A204.1 (cell line): Measurements from ENCODE around the gene FCAMR.

Experiments
- FAIRE-seq: peaks from 2 replicates; lab custom pipeline; 2012; peaks lifted over from hg19 to GRCh38; lab: Jason Lieb, UNC

Gene FCAMR

DNA sequence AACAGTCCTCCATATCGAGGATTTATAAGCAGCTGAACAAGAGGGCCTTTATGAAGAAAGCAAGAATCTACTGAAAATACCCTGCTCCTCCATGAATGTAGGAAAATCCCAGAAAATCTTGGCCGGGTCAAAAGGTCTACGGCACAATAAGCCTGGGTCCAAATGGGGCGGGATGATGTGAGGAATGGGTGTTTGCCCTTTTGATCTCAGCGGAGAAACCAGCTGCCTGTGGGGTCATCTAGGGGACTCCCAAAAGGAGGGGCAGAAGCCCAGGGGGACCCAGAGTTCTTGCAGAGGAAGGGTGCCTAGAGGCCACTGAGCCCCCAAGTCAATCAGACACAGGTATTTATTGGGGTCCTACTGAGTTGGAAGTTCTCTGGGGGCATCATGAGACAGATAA, 12.6 kb downstream of the FCAMR start:
- FAIRE-seq = no peak

DNA sequence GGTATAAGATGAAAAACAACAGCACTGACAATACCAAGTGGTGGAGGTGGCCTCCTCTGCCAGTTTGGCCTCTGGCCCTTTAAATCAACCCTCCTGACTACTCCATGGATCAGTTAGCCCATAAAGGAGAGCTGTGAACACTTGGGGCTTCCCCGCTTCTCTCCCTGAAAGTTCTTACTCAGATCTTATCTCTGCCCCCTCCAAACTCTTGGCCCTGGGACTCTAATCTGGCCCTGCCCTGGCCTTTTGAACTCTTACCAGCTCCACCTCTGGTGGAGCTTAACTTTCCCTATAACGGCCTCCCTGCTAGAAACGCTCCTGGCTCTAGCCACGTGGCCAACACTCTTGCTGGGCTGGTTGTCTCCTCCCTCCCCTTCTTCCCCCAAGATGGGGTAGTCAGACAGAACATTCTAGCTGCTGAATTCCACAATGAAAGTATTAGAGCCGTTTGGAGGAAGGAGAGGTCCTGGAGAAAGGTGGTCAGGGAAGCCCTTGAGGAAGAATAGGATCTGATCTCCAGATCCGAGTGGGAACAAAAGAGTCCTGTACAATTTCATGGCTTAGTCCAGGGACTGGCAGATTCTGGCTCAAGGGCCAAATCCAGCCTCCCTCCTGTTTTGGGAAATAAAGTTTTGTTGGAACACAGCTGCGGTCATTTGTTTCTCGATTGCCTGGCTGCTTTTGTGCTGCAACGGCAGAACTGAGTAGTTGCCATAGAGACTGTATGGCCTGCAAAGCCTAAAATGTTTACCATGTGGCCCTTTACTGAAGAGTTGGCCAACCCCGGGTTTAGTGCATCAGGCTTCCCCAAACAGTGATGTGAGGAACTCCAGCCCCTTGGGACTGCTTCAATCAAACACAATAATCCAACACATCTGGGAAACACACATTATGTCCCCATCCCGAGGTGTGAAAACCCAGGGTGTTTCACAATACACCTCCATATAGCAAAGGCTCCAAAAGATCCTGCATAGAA, 14.5 kb downstream of the FCAMR start:
- FAIRE-seq = no peak

- no peak for FAIRE-seq
These were observed 15.6 kb downstream of the FCAMR start for GRCh38 chr1:206954459-206955342.

- FAIRE-seq = no peak
These were observed 16.6 kb downstream of the FCAMR start for GRCh38 chr1:206953626-206954025.

- FAIRE-seq = no peak
These were observed 17.1 kb downstream of the FCAMR start for GRCh38 chr1:206953126-206953525.

DNA sequence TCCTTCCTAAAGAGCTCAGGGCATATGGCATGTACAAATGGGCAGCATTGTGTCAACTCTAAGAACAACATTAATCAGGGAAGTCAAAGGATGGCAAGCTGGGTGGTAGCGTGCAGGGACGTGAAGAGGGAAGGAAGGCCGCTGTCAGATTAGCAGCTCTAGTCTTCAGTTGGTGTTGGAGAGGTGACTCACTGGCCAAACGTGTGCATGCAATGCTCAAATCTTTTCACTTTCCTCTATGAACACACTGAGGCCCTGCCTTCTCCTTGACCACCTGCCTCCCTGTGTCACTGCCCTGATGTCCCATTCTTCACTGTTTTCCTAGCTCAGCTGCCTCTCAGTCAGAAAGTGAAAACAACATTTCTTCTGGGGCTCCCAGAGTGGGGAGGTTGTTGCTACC, 18.1 kb downstream of the FCAMR start:
- FAIRE-seq = no peak

DNA sequence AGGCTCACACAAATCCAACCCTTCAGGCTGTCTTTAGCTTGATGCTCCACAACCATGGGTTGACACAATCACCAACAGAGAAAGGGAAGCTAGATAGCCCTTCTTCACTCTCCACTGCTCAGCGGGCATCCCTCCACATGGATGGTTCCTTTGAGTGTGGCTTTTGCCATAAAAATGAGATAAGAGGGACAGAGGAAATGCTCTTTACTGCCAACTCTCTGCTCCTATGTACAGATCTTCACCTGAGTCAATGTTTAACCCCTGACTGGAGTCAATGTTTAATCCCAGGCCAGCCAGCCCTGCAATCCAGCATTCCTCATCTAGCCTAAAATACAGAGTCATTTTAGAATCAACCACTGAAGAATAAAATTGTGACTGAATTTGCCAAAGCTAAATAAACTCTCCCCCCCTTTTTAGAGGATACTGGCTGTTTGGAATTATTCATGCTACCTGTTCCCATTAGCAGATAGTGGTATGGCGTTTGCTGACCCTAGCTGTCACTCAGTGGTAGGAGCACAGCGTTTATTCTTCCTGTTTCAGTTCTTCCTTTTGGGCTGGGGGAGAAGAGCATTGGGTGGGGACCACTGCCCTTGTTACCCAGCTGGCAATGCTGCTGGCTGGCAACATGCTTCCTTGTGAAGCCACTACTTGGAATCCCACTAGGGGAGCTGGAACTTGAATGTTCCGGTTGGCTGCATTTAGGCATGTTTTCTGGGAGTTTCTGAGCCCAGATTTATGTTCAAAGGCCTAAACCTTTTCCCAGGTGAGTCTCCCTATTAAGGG, 18.8 kb downstream of the FCAMR start:
- FAIRE-seq = no peak

DNA sequence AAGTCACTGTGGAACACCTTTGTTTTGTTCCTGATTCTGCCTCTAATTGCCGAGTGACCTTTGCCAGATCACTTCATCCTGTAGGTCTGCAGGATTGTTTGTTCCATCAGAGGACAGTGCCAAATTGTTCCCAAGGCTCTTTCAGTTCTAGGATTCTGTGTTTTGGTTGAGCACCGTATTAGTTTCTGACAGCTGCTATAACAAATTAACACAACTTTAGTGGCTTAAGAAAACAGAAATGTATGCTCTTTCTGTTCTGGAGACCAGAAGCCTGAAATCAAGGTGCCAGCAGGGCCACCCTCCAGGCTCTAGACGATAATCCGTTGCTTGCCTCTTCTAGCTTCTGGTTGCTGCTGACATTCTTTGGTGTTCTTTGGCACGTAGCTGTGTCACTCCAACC, 20.6 kb downstream of the FCAMR start:
- no peak for FAIRE-seq

DNA sequence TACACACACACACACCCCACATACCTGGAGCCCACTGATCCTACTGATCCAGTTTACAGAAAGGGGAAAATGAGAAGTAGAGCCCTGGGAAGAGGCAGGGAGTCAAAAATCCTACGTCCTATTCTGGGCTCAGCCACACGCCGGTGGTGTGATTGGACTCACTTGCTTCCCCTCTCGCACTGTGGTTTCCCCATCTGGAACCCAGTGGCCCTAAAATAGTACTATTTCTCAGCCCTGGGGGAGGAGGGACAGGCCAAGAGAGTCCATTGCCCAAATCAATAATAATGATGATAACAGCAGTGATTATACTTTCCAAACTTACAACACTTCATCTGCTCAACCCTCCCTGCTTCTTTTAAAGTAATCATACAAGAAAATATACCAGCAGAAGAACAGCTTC, 21.1 kb downstream of the FCAMR start:
- FAIRE-seq = no peak

DNA sequence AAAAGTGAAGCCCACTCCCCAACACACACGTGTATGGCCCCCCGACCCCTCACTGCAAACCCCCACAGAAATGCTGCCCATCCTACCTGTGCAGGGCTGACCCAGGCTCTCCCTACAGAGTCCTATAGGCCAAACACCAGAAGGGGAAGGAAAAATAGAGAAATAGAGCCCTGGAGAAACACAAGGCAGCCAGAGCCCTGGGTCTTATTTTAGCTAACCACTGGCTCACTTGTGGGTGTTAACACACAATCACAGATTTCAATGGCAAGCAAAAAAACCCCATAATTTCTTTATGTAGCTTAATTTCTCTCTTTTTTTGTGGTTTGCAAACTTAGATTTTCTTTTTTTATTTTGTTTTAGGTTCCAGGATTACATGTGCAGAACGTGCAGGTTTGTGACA, 23.0 kb downstream of the FCAMR start:
- no peak for FAIRE-seq

DNA sequence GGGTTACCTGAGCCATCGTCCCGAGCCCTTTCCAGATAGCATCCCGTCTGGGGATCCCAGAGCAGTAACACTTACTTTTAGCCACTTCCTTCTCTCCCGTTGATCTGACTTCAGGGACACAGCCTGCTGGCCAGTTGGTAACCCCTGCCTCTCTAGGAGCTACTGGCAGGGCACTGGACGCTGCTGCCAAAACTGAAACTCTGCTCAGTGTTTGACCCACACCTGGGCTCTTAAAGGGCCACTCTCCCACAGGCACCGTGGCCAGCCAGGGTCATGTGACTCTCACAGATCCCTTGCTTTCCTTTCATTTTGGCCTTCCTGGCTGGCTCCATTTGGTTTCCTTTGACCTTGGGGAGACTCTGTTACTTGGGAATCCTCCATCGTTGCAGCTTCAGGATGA, 24.0 kb downstream of the FCAMR start, which contains the start of gene PIGR:
PIGR (minus strand) TSS at position 206 of the 400 bp plus-strand sequence. CDS start 5,935 bp downstream, outside the sequence.
- FAIRE-seq = no peak

DNA sequence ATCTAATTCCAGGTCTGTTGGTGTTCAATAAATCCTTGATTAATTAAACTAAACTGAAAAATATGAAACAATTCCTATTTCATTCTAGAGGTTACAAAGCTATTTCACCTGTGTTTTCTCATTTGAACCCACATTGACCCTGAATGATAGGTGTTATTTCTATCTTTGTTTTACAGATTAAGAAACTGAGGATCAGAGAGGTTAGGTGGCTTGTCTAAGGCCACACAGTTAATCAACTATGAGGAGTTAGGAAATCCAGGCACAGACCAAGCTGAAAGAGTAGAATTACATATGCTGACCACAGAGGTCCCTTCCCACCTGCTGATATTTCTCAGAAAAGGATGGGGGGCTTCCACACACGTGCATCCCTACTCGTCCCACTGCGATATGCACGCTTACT, 24.5 kb downstream of the FCAMR start:
- no peak for FAIRE-seq

DNA sequence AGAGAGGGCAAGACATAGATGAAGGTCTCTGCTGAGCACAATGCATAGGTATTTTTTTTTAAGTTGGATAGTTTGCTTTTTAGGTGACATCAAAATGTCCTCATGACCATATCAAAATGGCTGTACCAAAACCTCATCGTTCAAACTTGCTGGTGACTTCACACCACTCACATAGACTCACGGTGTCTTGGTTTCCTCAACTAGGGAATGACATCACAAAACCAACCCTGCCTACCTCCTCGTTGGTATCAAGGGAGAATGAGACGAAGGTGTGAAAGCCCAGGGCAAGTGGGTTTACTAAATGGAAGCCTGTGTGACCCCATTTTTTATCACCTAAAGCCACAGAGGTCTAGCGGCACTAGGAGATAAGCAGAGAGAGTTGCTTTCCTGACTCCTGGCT, 25.6 kb downstream of the FCAMR start:
- no peak for FAIRE-seq

- no peak for FAIRE-seq
These were observed 28.4 kb downstream of the FCAMR start for GRCh38 chr1:206941766-206942418.

DNA sequence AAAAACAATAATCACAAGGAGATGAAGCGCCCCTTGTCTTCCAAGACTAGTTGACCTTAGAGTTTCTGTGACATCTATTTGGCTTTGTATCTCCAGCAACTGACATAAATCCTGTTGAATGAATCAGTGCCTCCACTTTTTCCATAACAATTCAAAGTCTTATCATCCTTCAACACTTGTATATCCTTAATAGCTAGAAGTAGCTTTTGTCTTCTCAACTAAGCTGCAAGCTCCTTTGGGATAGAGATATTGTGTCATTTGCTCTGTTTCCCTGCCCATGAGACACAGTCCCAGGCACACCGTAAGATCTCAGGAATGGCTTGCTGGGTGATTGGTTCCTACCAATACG, 29.7 kb downstream of the FCAMR start:
- FAIRE-seq = no peak

DNA sequence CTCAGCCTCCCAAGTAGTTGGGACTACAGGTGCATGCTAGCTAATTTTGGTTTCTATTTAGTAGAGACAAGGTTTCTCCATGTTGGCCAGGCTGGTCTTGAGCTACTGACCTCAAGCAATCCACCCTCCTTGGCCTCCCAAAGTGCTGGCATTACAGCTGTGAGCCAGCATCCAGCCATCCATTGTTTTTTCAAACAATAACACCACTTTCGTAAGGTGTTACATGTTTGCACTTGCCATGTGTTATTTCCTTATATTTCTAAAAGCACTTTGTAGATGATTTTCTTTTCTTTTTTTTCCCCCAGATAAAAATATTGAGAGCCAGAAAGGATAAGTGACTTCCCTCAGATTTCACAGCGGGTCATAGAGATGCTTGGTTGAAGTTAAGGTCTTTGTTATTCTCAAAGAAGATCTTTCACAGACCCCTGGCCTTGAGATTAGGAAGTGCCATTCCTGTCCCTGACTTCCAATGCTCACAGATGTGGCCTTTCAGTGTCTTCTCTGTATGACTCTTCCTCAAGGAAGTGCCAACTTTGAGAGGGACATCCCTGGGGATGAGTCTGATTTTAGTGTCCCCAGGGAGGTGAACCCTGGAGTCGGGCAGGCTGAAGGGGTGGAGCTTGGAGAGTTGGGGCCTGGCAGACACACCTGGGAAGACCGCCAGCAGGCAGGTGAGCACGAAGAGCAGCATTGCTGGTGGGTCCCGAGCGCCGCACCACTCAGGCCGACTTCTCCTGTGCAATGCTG, 30.2 kb downstream of the FCAMR start:
- no peak for FAIRE-seq

- FAIRE-seq = no peak
These were observed 31.1 kb downstream of the FCAMR start for GRCh38 chr1:206939131-206939530.

DNA sequence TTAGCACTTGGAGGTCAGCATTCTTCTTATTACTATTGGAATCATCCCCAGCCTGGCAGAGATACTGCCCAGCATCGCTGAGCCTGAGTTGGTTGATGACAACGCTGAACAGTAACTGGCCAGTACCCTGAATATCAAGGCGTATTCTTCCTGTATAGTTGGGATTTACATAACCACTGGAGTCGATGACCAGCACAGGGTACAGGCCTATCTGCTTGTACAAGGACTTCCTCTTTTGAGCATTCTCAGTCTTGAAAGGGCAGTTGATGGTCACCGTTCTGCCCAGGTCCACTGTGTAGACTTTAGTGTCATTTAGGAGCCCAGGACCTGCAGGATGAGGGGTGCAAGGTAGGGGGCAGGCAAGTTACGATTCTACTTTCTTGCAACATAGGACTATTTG, 32.8 kb downstream of the FCAMR start:
- no peak for FAIRE-seq

DNA sequence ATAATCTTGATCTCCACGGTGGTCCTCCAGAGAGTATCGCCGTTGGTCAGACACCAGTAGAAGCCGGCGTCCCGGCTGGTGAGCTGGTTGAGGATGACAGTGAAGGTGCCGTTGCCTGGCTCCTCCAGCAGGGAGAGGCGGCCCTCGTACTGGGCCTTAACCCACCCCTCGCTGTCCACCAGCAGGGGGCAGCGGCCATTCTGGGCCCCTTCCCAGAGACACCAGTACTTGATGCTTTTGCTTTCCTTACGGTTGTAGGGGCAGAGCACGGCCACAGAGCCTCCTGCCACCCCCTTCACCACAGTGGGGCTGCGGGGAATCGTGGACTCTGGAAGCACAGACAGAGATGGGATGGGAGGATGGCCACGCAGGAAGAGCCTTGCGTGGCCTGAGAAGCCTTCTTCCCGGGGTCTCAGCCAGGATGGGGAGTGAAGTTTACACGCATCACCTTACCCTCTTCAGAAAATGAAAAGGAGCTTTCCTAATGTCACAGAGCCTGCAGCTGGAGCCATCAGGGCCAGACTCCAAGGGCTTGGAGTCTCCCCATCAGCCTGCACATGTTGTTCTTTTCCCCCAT, 34.7 kb downstream of the FCAMR start:
- no peak for FAIRE-seq

GRCh38 chr1:206933333-206933945, 36.8 kb downstream of the FCAMR start:
- FAIRE-seq = no peak
